Suprapubic skin (tissue), 4 donors: ENCODE results near the gene MCM5. TPM values are rescaled to one million over a fixed set of nuclear protein-coding genes. Genes with fewer than 3 reads are reported as not detected.

Source experiments
- DNase-seq, 2 donors: peaks; one replicate each; pipeline ENCODE4 v3.0.0-alpha.2; 2019; ENCODE audit warnings: low spot score in 2 of 2
- H3K27ac ChIP-seq: fragments of 200-600 bp; sonication (generic); one replicate; pipeline ENCODE4 v1.5.1; 2019
- H3K27me3 ChIP-seq: fragments of 200-600 bp; sonication (generic); one replicate; pipeline ENCODE4 v1.5.1; 2019
- H3K36me3 ChIP-seq: fragments of 200-600 bp; sonication (generic); one replicate; pipeline ENCODE4 v1.5.1; 2019
- H3K4me1 ChIP-seq: fragments of 200-600 bp; sonication (generic); one replicate; pipeline ENCODE4 v1.5.1; 2019
- H3K4me3 ChIP-seq: fragments of 200-600 bp; sonication (generic); one replicate; pipeline ENCODE4 v1.5.1; 2019; ENCODE audit warnings: mild to moderate bottlenecking
- H3K9me3 ChIP-seq: fragments of 200-600 bp; sonication (generic); one replicate; pipeline ENCODE4 v1.5.1; 2019
- CTCF ChIP-seq, 2 donors: fragments of 200-600 bp in 1 of 2; fragments of 450-650 bp in 1 of 2; sonication (generic) in 1 of 2; IDR thresholded peaks; one replicate each; pipeline ENCODE4 v1.5.1; 2016 to 2019; ENCODE audit warnings: antibody characterized with exemption in 2 of 2, mild to moderate bottlenecking in 1 of 2, moderate library complexity in 1 of 2
- EP300 ChIP-seq: sonication (generic); formaldehyde crosslinking; IDR thresholded peaks from one replicate; pipeline ENCODE4 v1.6.1; 2017; ENCODE audit warnings: antibody characterized with exemption
- POLR2A ChIP-seq, 2 donors: fragments of 450-650 bp; IDR thresholded peaks; one replicate each; pipeline ENCODE4 v1.6.1; 2017; ENCODE audit warnings: antibody characterized with exemption in 2 of 2, mild to moderate bottlenecking in 2 of 2, moderate library complexity in 2 of 2
- POLR2AphosphoS5 ChIP-seq, 3 donors: sonication (generic); formaldehyde crosslinking; IDR thresholded peaks; one replicate each; pipeline ENCODE4 v1.6.1; 2017; ENCODE audit warnings: antibody characterized with exemption in 3 of 3
- WGBS: methylation state at CpG from one replicate; pipeline ENCODE4 v1.1.5; 2018; 5-methylcytosine and 5-hydroxymethylcytosine counted together
- total RNA-seq, 4 donors: library from RNA; depleted of rRNA; stranded (reverse); fragments of >200 nt; gene quantifications; one replicate each; pipeline ENCODE4 v1.1.0, GENCODE V29; 2016

MCM5 gene
- total RNA-seq, 4 donors from 2014 or later: 19.7 to 41.3 (median 32.6) TPM

GRCh38 chr22:35462498-35463230, 62.7 kb downstream of the MCM5 start:
- H3K4me1 ChIP-seq: peaks cover 21% of the 10 kb centered on the region
- no peaks in the 10 kb centered on the region for H3K9me3 ChIP-seq
- no peak for DNase-seq
- H3K4me3 ChIP-seq: no peak overlapping the region
- no peak overlapping the region for H3K27ac ChIP-seq
- H3K27me3 ChIP-seq: no peaks in the 10 kb centered on the region
- TF ChIP-seq POLR2AphosphoS5 (IDR thresholded peaks at IDR 0.05) (no peak), POLR2A (IDR thresholded peaks at IDR 0.05) (no peak), CTCF (IDR thresholded peaks at IDR 0.05) (no peak), EP300 (no peak)
- 75% methylated on average over 9 of the region's 9 CpGs for WGBS
- no peaks in the 10 kb centered on the region for H3K36me3 ChIP-seq

DNA sequence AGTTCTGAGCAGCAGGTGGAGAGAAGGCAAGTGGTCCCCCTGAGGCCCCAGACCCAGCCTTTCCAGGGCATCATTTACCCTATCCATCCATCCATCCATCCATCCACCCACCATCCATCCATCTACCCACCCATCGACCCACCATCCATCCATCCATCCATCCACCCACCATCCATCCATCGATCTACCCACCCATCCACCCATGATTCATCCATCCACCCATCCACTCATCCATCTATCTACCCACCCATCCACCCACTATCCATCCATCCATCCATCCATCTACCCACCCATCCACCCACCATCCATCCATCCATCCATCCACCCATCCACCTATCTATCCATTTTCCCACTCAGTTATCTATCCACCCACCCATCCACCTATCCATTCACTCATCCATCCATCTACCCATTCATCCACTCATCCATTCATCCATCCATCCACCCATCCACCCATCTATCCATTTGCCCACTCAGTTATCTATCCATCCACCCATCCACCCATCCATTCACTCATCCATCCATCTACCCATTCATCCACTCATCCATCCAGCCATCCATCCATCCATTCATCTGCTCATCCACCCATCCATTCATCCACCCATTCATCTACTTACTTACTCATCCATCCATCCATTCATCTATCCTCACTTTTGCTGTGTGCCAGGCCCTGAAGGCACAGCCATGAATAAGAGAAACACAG, 63.4 kb downstream of the MCM5 start:
- H3K36me3 ChIP-seq: no peaks in the 10 kb centered on the region
- WGBS: 100% methylated on average over 2 of the region's 2 CpGs

DNA sequence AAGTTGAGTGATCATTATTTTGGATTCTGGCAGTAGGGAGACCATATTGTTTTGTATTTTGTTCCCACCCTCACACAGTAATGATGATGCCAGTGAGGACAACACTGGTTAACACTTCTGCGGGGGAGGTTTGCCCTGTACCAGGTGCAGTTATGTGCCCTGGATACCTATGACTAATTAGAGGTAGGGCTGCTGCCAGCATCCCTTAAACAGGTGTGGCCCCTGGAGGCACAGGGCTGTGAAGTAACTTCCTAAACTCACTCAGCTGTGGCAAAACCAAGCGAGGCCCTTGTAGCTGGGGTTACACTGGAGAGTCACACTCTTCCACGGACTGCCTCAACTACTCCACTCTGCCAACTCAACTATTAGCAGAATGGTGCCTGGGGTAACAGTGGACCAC, 64.5 kb downstream of the MCM5 start:
- Histone ChIP-seq H3K36me3 (no peaks in the 10 kb centered on the region), H3K27me3 (no peaks in the 10 kb centered on the region), H3K4me1 (peaks cover 39% of the 10 kb centered on the region), H3K27ac (peak overlapping the region; percentile 14), H3K9me3 (no peaks in the 10 kb centered on the region), H3K4me3 (no peak overlapping the region)
- DNase-seq: no peak
- TF ChIP-seq POLR2A (IDR thresholded peaks at IDR 0.05) (no peak), EP300 (no peak), CTCF (IDR thresholded peaks at IDR 0.05) (no peak), POLR2AphosphoS5 (IDR thresholded peaks at IDR 0.05) (no peak)
- WGBS: 22% methylated on average over 3 of the region's 3 CpGs

More for the DNA sequence above, 63.4 kb downstream of the MCM5 start:
- Histone ChIP-seq H3K4me1 (peaks cover 29% of the 10 kb centered on the region), H3K27ac (no peak overlapping the region), H3K27me3 (no peaks in the 10 kb centered on the region), H3K9me3 (no peaks in the 10 kb centered on the region), H3K4me3 (no peak overlapping the region)
- TF ChIP-seq EP300 (no peak), POLR2AphosphoS5 (IDR thresholded peaks at IDR 0.05) (no peak), CTCF (IDR thresholded peaks at IDR 0.05) (no peak), POLR2A (IDR thresholded peaks at IDR 0.05) (no peak)
- DNase-seq: no peak

DNA sequence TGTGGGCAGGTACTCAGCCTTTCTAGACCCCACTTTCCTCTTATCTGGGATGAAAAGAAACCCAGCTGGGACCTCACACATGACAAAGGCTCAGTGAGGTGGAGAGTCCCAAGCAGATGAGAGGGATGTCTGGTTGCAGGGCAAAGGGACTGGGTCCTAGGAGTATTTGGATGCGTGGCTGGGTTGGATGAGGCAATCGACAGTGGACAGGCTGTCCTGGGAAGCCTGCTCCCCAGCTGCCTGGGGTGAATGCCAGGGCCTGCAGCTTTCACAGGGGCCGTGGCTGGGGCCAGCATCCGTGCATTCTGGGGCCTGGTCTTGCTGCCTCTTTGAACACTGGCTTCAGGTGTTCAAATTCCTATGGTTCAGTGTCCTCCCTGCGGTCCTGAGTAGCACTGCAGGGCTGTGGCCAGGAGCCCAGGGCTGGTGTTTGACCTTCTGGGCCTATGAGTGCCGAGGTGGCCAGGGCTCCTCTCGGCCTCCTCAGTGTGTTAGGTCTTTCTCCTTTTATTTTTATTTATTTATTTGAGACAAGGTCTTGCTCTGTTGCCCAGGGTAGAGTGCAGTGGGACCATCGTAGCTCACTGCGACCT, 65.3 kb downstream of the MCM5 start:
- Histone ChIP-seq H3K27ac (peak overlapping the region; percentile 14), H3K36me3 (no peaks in the 10 kb centered on the region), H3K4me1 (peaks cover 41% of the 10 kb centered on the region), H3K27me3 (no peaks in the 10 kb centered on the region), H3K4me3 (no peak overlapping the region), H3K9me3 (no peaks in the 10 kb centered on the region)
- DNase-seq: no peak
- whole genome bisulfite sequencing: 80% methylated on average over 9 of the region's 9 CpGs
- TF ChIP-seq POLR2A (IDR thresholded peaks at IDR 0.05) (no peak), EP300 (no peak), CTCF (IDR thresholded peaks at IDR 0.05) (no peak), POLR2AphosphoS5 (IDR thresholded peaks at IDR 0.05) (no peak)
